PC-3 (cell line): ENCODE measurements around the gene DCP2.
A peak's percentile ranks its signal among the peaks of the same experiment; 100 is the strongest.

ENCODE experiments used
- CTCF ChIP-seq: fragments of 300-600 bp; sonication (generic); conservative IDR thresholded peaks from 2 replicates; pipeline ENCODE4 v1.5.1; 2017; ENCODE audit warnings: antibody characterized with exemption, low read depth, mild to moderate bottlenecking, low read length
- EZH2 ChIP-seq: fragments of 300-600 bp; sonication (generic); IDR thresholded peaks from one replicate; pipeline ENCODE4 v1.6.1; 2017; ENCODE audit warnings: antibody characterized with exemption, mild to moderate bottlenecking, low read length; ENCODE audit not compliant: unreplicated experiment

DNA sequence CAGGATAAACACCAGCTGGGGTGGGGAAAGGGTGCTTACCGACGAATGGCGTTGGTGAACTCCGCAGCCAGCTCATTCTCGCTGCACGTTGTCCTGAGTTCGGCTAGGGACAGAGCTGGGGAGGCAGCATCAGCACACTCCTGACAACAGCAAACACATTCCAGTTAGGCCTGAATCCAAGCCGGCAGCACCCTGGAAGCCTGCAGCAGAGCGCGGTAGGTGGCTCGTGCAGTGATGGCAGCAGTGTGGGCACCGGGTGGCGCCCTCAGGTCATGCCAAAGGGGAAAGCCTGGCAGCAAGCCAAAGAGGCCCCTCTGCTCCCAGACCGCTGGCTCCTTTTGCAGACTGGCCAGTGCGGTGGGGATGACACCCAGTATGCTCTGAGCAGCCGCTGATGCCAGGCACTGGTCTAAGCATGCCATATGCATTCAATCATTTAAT lies 66.9 kb downstream of the DCP2 start:
- TF ChIP-seq CTCF (peak; percentile 58; the same call in 1 of the 2 replicates), EZH2 (no peak)
